Uterus (tissue), 4 donors: ENCODE results near the gene SYNGR3. TPM values are rescaled to one million over a fixed set of nuclear protein-coding genes. Genes with fewer than 3 reads are reported as not detected.
A peak's percentile ranks its signal among the peaks of the same experiment; 100 is the strongest.
"Not testable (repeated sequence)": the region's sequence is repeated elsewhere in the genome, so short reads cannot be mapped to it uniquely, and the experiment has no call there.

Source experiments
- DNase-seq, 2 donors: peaks; one replicate each; pipeline ENCODE4 v3.0.0-alpha.2; 2019 to 2020
- H3K27ac ChIP-seq, 2 donors: fragments of 200-600 bp; sonication (generic); 1 replicate in 1 of 2; 2 replicates in 1 of 2; pipeline ENCODE4 v1.5.1; 2016 to 2018
- H3K27me3 ChIP-seq, 2 donors: fragments of 200-600 bp; sonication (generic); one replicate each; pipeline ENCODE4 v1.5.1; 2018 to 2019; ENCODE audit warnings: control low read depth in 1 of 2
- H3K36me3 ChIP-seq, 2 donors: fragments of 200-600 bp; sonication (generic); one replicate each; pipeline ENCODE4 v1.5.1; 2019; ENCODE audit warnings: control low read depth in 1 of 2
- H3K4me1 ChIP-seq, 2 donors: fragments of 200-600 bp; sonication (generic); one replicate each; pipeline ENCODE4 v1.5.1; 2018 to 2019; ENCODE audit warnings: control low read depth in 1 of 2
- H3K4me3 ChIP-seq, 2 donors: fragments of 200-600 bp; sonication (generic); 1 replicate in 1 of 2; 2 replicates in 1 of 2; pipeline ENCODE4 v1.5.1; 2018 to 2019; ENCODE audit warnings: mild to moderate bottlenecking in 1 of 2
- H3K9me3 ChIP-seq, 2 donors: fragments of 200-600 bp; sonication (generic); one replicate each; pipeline ENCODE4 v1.5.1; 2019; ENCODE audit warnings: control low read depth in 1 of 2
- CTCF ChIP-seq, 4 experiments: fragments of 200-600 bp in 2 of 4; fragments of 450-650 bp in 2 of 4; sonication (generic) in 2 of 4; IDR thresholded peaks; one replicate each; pipeline ENCODE4 v1.5.1; 2016 to 2019; ENCODE audit warnings: antibody characterized with exemption in 4 of 4, mild to moderate bottlenecking in 2 of 4, moderate library complexity in 1 of 4
- POLR2A ChIP-seq, 2 donors: fragments of 450-650 bp; IDR thresholded peaks; one replicate each; pipeline ENCODE4 v1.6.1; 2016; ENCODE audit warnings: antibody characterized with exemption in 2 of 2, mild to moderate bottlenecking in 1 of 2, moderate library complexity in 1 of 2
- intact Hi-C: fragments of 100-400 bp; cut with DNase I; formaldehyde crosslinking; loops from one replicate; pipeline ENCODE4 v1.15.1; 2023; ENCODE audit warnings: low total_unique reads
- total RNA-seq, 4 donors: library from RNA; depleted of rRNA in 3 of 4; stranded (reverse); fragments of >200 nt in 3 of 4; gene quantifications; one replicate each; pipeline versions ENCODE4 v1.1.0 to v1.2.4, GENCODE V29; 2014 to 2023
- donor health status: DM: yes; HTN: yes; CAD: no.

The SYNGR3 gene
- total RNA-seq, 4 donors from 2014 or later: 1.5 TPM; not detected in 3

GRCh38 chr16:1958715-1959268, 31.0 kb upstream of the SYNGR3 start:
- H3K27me3 ChIP-seq: no peaks in the 10 kb centered on the region
- peak overlapping the region; percentile 67 to 81 for H3K27ac ChIP-seq
- intact Hi-C loops: no loop called here
- H3K4me3 ChIP-seq: peak overlapping the region in 1 of 2 donors; percentile 63
- no peak for TF ChIP-seq CTCF (IDR thresholded peaks at IDR 0.05)
- TF ChIP-seq POLR2A (IDR thresholded peaks at IDR 0.05): no peak
- H3K36me3 ChIP-seq: no peaks in the 10 kb centered on the region
- no peaks in the 10 kb centered on the region for H3K4me1 ChIP-seq
- H3K9me3 ChIP-seq: no peaks in the 10 kb centered on the region
- DNase-seq: peak; percentile 39 to 46

- Histone ChIP-seq H3K9me3 (no peaks in the 10 kb centered on the region), H3K4me1 (no peaks in the 10 kb centered on the region), H3K36me3 (no peaks in the 10 kb centered on the region), H3K4me3 (peak within 1 kb of the TSS; percentile 57 to 63), H3K27me3 (no peaks in the 10 kb centered on the region), H3K27ac (peak within 1 kb of the TSS; percentile 67 to 81)
- intact Hi-C loops: no loop called here
- peak; percentile 87 to 94 for DNase-seq
- TF ChIP-seq CTCF (IDR thresholded peaks at IDR 0.05) (peak; percentile 69 to 89 (median 76)), POLR2A (IDR thresholded peaks at IDR 0.05) (peak; percentile 90)
Measured at GRCh38 chr16:1959269-1960039, 30.3 kb upstream of the SYNGR3 start, which contains the start of gene NDUFB10. Gene NDUFB10 (plus strand): TSS chr16:1959538. CDS start chr16:1959625, 87 bp downstream.

- intact Hi-C loops: no loop called here
- H3K4me3 ChIP-seq: no peak overlapping the region
- no peak for DNase-seq
- TF ChIP-seq POLR2A (IDR thresholded peaks at IDR 0.05) (no peak), CTCF (IDR thresholded peaks at IDR 0.05) (no peak)
- peaks cover 0 to 4% of the 10 kb centered on the region in 2 donors for H3K4me1 ChIP-seq
- no peak overlapping the region for H3K27ac ChIP-seq
- no peaks in the 10 kb centered on the region for H3K36me3 ChIP-seq
- H3K9me3 ChIP-seq: no peaks in the 10 kb centered on the region
- H3K27me3 ChIP-seq: no peaks in the 10 kb centered on the region
Measured at GRCh38 chr16:1960665-1961630, 28.8 kb upstream of the SYNGR3 start.

GRCh38 chr16:1961651-1962067, 28.1 kb upstream of the SYNGR3 start:
- H3K4me3 ChIP-seq: no peak overlapping the region
- no peaks in the 10 kb centered on the region for H3K27me3 ChIP-seq
- H3K36me3 ChIP-seq: no peaks in the 10 kb centered on the region
- intact Hi-C loops: no loop called here
- no peak for DNase-seq
- H3K4me1 ChIP-seq: peaks cover 0 to 4% of the 10 kb centered on the region in 2 donors
- H3K9me3 ChIP-seq: no peaks in the 10 kb centered on the region
- no peak overlapping the region for H3K27ac ChIP-seq
- TF ChIP-seq CTCF (IDR thresholded peaks at IDR 0.05) (no peak), POLR2A (IDR thresholded peaks at IDR 0.05) (no peak)

- intact Hi-C loops, H3K4me3 ChIP-seq, H3K4me1 ChIP-seq: not testable (repeated sequence)
Measured at GRCh38 chr16:1962161-1963153, 27.3 kb upstream of the SYNGR3 start.

More at GRCh38 chr16:1962161-1963153, 27.3 kb upstream of the SYNGR3 start:
- H3K9me3 ChIP-seq, H3K36me3 ChIP-seq, H3K27me3 ChIP-seq, H3K27ac ChIP-seq, DNase-seq: not testable (repeated sequence)
